Hepatocyte (in vitro differentiated cells): ENCODE measurements around the gene BIRC5. TPM values are rescaled to one million over a fixed set of nuclear protein-coding genes. Genes with fewer than 3 reads are reported as not detected.

Source experiments
- DNase-seq: peaks from one replicate; pipeline ENCODE4 v3.0.0-alpha.2; 2016; ENCODE audit warnings: low spot score
- H2AFZ ChIP-seq: fragments of 200-600 bp; sonication (generic); 2 replicates; pipeline ENCODE4 v1.6.0; 2016; ENCODE audit warnings: antibody characterized with exemption, mild to moderate bottlenecking
- H3K27ac ChIP-seq: fragments of 200-600 bp; sonication (generic); 2 replicates; pipeline ENCODE4 v1.5.1; 2016; ENCODE audit warnings: mild to moderate bottlenecking
- H3K27me3 ChIP-seq: fragments of 200-600 bp; sonication (generic); 2 replicates; pipeline ENCODE4 v1.6.1; 2016
- H3K36me3 ChIP-seq: fragments of 200-600 bp; sonication (generic); replicated peaks from 2 replicates; pipeline ENCODE4 v1.5.1; 2016; ENCODE audit warnings: low read depth; ENCODE audit not compliant: insufficient read depth
- H3K4me1 ChIP-seq: fragments of 200-600 bp; sonication (generic); 2 replicates; pipeline ENCODE4 v1.5.1; 2016; ENCODE audit warnings: mild to moderate bottlenecking, moderate library complexity; ENCODE audit not compliant: insufficient read depth
- H3K4me2 ChIP-seq: fragments of 200-600 bp; sonication (generic); 2 replicates; pipeline ENCODE4 v1.6.0; 2016
- H3K4me3 ChIP-seq: fragments of 200-600 bp; sonication (generic); 2 replicates; pipeline ENCODE4 v1.5.1; 2016; ENCODE audit warnings: mild to moderate bottlenecking
- H3K79me2 ChIP-seq: fragments of 200-600 bp; sonication (generic); 2 replicates; pipeline ENCODE4 v1.6.0; 2017; ENCODE audit warnings: mild to moderate bottlenecking
- H3K9me2 ChIP-seq: fragments of 200-600 bp; sonication (generic); replicated peaks from 2 replicates; pipeline ENCODE4 v1.6.0; 2017; ENCODE audit warnings: mild to moderate bottlenecking; ENCODE audit not compliant: insufficient read depth
- H3K9me3 ChIP-seq: fragments of 200-600 bp; sonication (generic); 2 replicates; pipeline ENCODE4 v1.5.1; 2016; ENCODE audit warnings: low read depth, mild to moderate bottlenecking
- H4K20me1 ChIP-seq: fragments of 200-600 bp; sonication (generic); 2 replicates; pipeline ENCODE4 v1.6.0; 2016; ENCODE audit warnings: mild to moderate bottlenecking; ENCODE audit not compliant: insufficient read depth, poor library complexity, severe bottlenecking
- EZH2 ChIP-seq: fragments of 200-600 bp; sonication (generic); IDR thresholded peaks from 2 replicates; pipeline ENCODE4 v1.6.1; 2016; ENCODE audit warnings: antibody characterized with exemption, mild to moderate bottlenecking, borderline replicate concordance
- EZH2phosphoT487 ChIP-seq: fragments of 200-600 bp; sonication (generic); IDR thresholded peaks from one replicate; pipeline ENCODE4 v1.6.1; 2018; ENCODE audit warnings: antibody characterized with exemption, mild to moderate bottlenecking, low read depth, moderate library complexity; ENCODE audit not compliant: unreplicated experiment, severe bottlenecking
- WGBS: methylation state at CpG from one replicate; pipeline ENCODE4 v1.1.6; 2016; ENCODE audit warnings: low lambda C conversion rate; ENCODE audit errors: missing lambda C conversion rate; 5-methylcytosine and 5-hydroxymethylcytosine counted together
- polyA plus RNA-seq: library from polyadenylated mRNA; unstranded; fragments of >200 nt; fragmentation: Nextera tagmentation; extraction: Ambion mirVana; gene quantifications from 2 replicates; pipeline ENCODE4 v1.2.1, GENCODE V29; 2016
- total RNA-seq: library from RNA; depleted of rRNA; stranded (reverse); fragments of >200 nt; gene quantifications from 2 replicates; pipeline ENCODE4 v1.2.3, GENCODE V29; 2014
- TF ChIP-seq, protein P1 (sequence below): fragments of 200-600 bp; sonication (generic); IDR thresholded peaks from 2 replicates; pipeline ENCODE4 v1.5.1; 2016; ENCODE audit warnings: antibody characterized with exemption, mild to moderate bottlenecking; ENCODE audit not compliant: poor library complexity

Gene BIRC5
- total and polyA plus RNA-seq, 2 experiments from 2014 or later = 12.4 to 14.6 TPM

DNA sequence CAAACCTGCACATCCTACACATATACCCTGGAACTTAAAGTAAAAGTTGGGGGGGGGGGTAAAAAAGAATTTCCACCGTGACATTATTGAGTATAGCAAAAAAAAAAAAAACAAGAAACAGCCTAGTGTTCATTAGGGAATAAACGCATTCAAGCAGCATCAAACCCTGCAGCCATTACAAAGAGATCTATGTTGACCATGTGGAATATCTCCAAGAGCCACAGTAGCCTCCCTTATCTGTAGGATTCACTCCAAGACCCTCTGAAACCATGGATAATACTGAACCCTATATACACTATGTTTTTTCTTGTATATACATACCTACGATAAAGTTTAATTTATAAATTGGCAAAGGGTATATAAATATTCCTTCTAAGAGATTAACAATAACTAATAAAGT lies 5.6 kb upstream of the BIRC5 start:
- WGBS = 85% methylated on average over 3 of the region's 3 CpGs
- H3K9me2 ChIP-seq = no peaks in the 10 kb centered on the region
- H3K4me3 ChIP-seq = no peak overlapping the region
- H2AFZ ChIP-seq = no peak overlapping the region
- no peak overlapping the region for H3K4me2 ChIP-seq
- H3K79me2 ChIP-seq = no peaks in the 10 kb centered on the region
- DNase-seq = no peak
- H3K36me3 ChIP-seq = no peaks in the 10 kb centered on the region
- H3K9me3 ChIP-seq = no peaks in the 10 kb centered on the region
- no peaks in the 10 kb centered on the region for H3K4me1 ChIP-seq
- H3K27me3 ChIP-seq = no peaks in the 10 kb centered on the region
- H3K27ac ChIP-seq = no peak overlapping the region
- TF ChIP-seq EZH2 (no peak), EZH2phosphoT487 (no peak)
- TF ChIP-seq, protein P1, sequence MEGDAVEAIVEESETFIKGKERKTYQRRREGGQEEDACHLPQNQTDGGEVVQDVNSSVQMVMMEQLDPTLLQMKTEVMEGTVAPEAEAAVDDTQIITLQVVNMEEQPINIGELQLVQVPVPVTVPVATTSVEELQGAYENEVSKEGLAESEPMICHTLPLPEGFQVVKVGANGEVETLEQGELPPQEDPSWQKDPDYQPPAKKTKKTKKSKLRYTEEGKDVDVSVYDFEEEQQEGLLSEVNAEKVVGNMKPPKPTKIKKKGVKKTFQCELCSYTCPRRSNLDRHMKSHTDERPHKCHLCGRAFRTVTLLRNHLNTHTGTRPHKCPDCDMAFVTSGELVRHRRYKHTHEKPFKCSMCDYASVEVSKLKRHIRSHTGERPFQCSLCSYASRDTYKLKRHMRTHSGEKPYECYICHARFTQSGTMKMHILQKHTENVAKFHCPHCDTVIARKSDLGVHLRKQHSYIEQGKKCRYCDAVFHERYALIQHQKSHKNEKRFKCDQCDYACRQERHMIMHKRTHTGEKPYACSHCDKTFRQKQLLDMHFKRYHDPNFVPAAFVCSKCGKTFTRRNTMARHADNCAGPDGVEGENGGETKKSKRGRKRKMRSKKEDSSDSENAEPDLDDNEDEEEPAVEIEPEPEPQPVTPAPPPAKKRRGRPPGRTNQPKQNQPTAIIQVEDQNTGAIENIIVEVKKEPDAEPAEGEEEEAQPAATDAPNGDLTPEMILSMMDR = no peak
- no peaks in the 10 kb centered on the region for H4K20me1 ChIP-seq

- H3K4me1 ChIP-seq = no peaks in the 10 kb centered on the region
- no peaks in the 10 kb centered on the region for H4K20me1 ChIP-seq
- 92% methylated on average over 10 of the region's 10 CpGs for WGBS
- no peak overlapping the region for H3K27ac ChIP-seq
- DNase-seq = no peak
- no peaks in the 10 kb centered on the region for H3K9me2 ChIP-seq
- no peaks in the 10 kb centered on the region for H3K27me3 ChIP-seq
- H3K4me3 ChIP-seq = no peak overlapping the region
- H2AFZ ChIP-seq = no peak overlapping the region
- no peaks in the 10 kb centered on the region for H3K36me3 ChIP-seq
- H3K4me2 ChIP-seq = no peak overlapping the region
- peaks cover 10% of the 10 kb centered on the region for H3K79me2 ChIP-seq
- no peaks in the 10 kb centered on the region for H3K9me3 ChIP-seq
- no peak for TF ChIP-seq EZH2phosphoT487
- TF ChIP-seq EZH2 = no peak
- TF ChIP-seq, protein P1 = no peak
Observed at GRCh38 chr17:78210111-78210510, 3.9 kb upstream of the BIRC5 start.

GRCh38 chr17:78211032-78211431 lies 3.0 kb upstream of the BIRC5 start:
- no peaks in the 10 kb centered on the region for H3K9me2 ChIP-seq
- H3K4me3 ChIP-seq = no peak overlapping the region
- TF ChIP-seq, protein P1 = no peak
- TF ChIP-seq EZH2 = no peak
- H3K4me2 ChIP-seq = no peak overlapping the region
- H3K36me3 ChIP-seq = no peaks in the 10 kb centered on the region
- H2AFZ ChIP-seq = no peak overlapping the region
- no peaks in the 10 kb centered on the region for H3K27me3 ChIP-seq
- H4K20me1 ChIP-seq = no peaks in the 10 kb centered on the region
- DNase-seq = no peak
- no peaks in the 10 kb centered on the region for H3K4me1 ChIP-seq
- H3K27ac ChIP-seq = no peak overlapping the region
- H3K9me3 ChIP-seq = no peaks in the 10 kb centered on the region
- 73% methylated on average over 11 of the region's 11 CpGs for WGBS
- peaks cover 18% of the 10 kb centered on the region for H3K79me2 ChIP-seq

- Histone ChIP-seq H3K4me1 (no peaks in the 10 kb centered on the region), H3K4me3 (peak overlapping the region; percentile 87), H3K4me2 (peak overlapping the region; percentile 99), H2AFZ (peak overlapping the region; percentile 89), H4K20me1 (no peaks in the 10 kb centered on the region), H3K27me3 (no peaks in the 10 kb centered on the region), H3K27ac (no peak overlapping the region), H3K9me2 (no peaks in the 10 kb centered on the region), H3K9me3 (no peaks in the 10 kb centered on the region), H3K79me2 (peaks cover 29% of the 10 kb centered on the region), H3K36me3 (no peaks in the 10 kb centered on the region)
- TF ChIP-seq, protein P1 = no peak
- TF ChIP-seq EZH2 (no peak), EZH2phosphoT487 (no peak)
- DNase-seq = no peak
- 15% methylated on average over 5 of the region's 5 CpGs for WGBS
Observed at GRCh38 chr17:78214706-78215061, 631 bp downstream of the BIRC5 start.
